HEK293T (cell line): Measurements from ENCODE around the gene LSR.

Source experiments
- BHLHE40 ChIP-seq: fragments of 450-650 bp; IDR thresholded peaks from 2 replicates; pipeline ENCODE4 v1.6.1; 2016; ENCODE audit warnings: mild to moderate bottlenecking, moderate library complexity, borderline replicate concordance
- FOXA1 ChIP-seq: fragments of 450-650 bp; IDR thresholded peaks from 2 replicates; pipeline ENCODE4 v1.6.1; 2016; ENCODE audit warnings: mild to moderate bottlenecking
- L3MBTL2 ChIP-seq: fragments of 450-650 bp; conservative IDR thresholded peaks from 2 replicates; pipeline ENCODE4 v1.6.1; 2016; ENCODE audit warnings: mild to moderate bottlenecking
- LEF1 ChIP-seq: fragments of 450-650 bp; IDR thresholded peaks from 2 replicates; pipeline ENCODE4 v1.6.1; 2017; ENCODE audit warnings: mild to moderate bottlenecking, borderline replicate concordance
- NFRKB ChIP-seq: fragments of 450-650 bp; IDR thresholded peaks from 2 replicates; pipeline ENCODE4 v1.6.1; 2016; ENCODE audit warnings: mild to moderate bottlenecking, moderate library complexity

DNA sequence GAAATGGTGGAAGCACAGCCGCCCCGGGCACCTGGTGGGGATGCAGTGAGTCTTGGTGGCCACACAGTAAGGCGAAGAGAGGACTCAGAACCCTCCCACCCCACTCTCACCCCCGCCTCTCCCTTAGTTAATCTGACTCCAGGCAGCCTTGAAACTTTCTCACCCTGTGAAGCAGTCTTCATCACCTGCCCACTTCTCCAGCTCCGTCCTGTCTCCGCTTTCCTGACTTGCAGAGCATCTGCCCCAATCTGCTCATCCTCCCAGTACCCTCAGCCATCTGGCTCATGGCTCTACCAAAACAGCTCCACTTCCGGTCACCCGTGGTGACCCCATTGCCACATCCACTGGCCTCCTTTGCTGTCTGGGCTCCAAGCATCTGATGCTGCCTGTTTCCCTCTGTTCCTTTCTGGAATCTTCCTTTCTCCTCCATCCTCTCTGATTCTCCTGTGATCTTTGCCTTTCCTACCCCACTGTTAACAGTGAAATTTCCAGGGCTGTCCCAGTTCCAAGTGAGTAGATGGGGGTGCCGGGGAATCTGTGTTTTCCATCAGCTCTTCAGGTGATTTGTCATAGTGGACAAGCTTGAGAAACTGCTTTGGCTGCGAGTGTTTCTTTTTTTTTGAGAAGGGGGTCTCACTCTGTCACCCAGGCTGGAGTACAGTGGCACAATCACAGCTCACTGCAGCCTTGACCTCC lies 24.3 kb downstream of the LSR start:
- TF ChIP-seq L3MBTL2 = no peak
- TF ChIP-seq LEF1 = no peak
- no peak for TF ChIP-seq BHLHE40
- TF ChIP-seq FOXA1 = no peak
- no peak for TF ChIP-seq NFRKB
